ENCODE measurements around the gene EFHD1. TPM values are rescaled to one million over a fixed set of nuclear protein-coding genes. Genes with fewer than 3 reads are reported as not detected.

EFHD1 gene
- total RNA-seq, 1 donor from 2014 or later, result not detected

DNA sequence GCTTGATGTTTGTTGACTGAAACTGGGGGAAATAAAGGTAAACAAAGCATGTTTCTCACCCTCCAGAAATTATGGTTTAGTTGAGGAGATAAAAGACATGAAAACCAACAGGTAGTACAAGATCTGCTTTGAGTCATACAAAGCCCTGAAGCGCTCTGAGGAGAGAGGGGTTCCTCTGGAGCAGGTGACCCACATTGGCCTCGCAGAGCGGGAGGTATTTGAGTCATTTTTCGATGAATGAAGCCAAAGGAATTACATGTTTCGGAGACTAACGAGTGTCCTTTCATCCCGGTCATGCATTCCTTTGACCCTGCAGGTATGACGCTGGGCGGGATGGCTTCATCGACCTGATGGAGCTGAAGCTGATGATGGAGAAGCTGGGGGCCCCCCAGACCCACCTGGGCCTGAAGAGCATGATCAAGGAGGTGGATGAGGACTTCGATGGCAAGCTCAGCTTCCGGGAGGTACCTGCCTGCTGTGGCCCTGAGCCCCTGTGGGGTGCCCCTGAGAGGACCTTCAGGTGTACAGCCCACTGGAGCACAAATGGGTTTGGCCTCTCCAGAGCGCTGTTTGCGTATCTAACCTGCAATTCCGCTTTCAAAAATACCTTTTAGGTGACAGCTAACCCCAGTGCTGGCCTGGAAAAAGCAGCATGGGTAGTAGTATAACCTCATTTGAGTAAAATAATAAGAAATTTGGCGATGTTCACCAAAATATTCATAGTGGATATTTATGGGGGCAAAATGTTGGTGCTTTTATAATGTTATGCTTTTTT lies 29.3 kb downstream of the EFHD1 start:
- no peak for DNase-seq
- POLR2A ChIA-PET, result no interaction called here
- no peak for ATAC-seq (ENCODE audit: low read depth)
- Mint-ChIP-seq H3K4me1 (no peaks in the 10 kb centered on the region), H3K27ac (no peak overlapping the region), H3K27me3 (peaks cover 15% of the 10 kb centered on the region), H3K4me3 (no peak overlapping the region), H3K9me3 (no peaks in the 10 kb centered on the region), H3K36me3 (ENCODE audit: low read depth) (no peaks in the 10 kb centered on the region)
- intact Hi-C loops (cut with micrococcal nuclease), result no loop called here
- TF ChIP-seq, protein P1, sequence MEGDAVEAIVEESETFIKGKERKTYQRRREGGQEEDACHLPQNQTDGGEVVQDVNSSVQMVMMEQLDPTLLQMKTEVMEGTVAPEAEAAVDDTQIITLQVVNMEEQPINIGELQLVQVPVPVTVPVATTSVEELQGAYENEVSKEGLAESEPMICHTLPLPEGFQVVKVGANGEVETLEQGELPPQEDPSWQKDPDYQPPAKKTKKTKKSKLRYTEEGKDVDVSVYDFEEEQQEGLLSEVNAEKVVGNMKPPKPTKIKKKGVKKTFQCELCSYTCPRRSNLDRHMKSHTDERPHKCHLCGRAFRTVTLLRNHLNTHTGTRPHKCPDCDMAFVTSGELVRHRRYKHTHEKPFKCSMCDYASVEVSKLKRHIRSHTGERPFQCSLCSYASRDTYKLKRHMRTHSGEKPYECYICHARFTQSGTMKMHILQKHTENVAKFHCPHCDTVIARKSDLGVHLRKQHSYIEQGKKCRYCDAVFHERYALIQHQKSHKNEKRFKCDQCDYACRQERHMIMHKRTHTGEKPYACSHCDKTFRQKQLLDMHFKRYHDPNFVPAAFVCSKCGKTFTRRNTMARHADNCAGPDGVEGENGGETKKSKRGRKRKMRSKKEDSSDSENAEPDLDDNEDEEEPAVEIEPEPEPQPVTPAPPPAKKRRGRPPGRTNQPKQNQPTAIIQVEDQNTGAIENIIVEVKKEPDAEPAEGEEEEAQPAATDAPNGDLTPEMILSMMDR (IDR thresholded peaks at IDR 0.05), result no peak
- CTCF ChIA-PET, result no interaction called here

- TF ChIP-seq, protein P1 (IDR thresholded peaks at IDR 0.05), result no peak
- Mint-ChIP-seq H3K36me3 (ENCODE audit: low read depth) (no peaks in the 10 kb centered on the region), H3K27me3 (peaks cover 22% of the 10 kb centered on the region), H3K4me1 (no peaks in the 10 kb centered on the region), H3K9me3 (no peaks in the 10 kb centered on the region), H3K27ac (no peak overlapping the region), H3K4me3 (no peak overlapping the region)
- intact Hi-C loops (cut with micrococcal nuclease), result no loop called here
- ChIA-PET POLR2A (no interaction called here), CTCF (no interaction called here)
- DNase-seq (no peak), ATAC-seq (ENCODE audit: low read depth) (no peak)
Measured at GRCh38 chr2:232666051-232666805, 32.8 kb downstream of the EFHD1 start.

GRCh38 chr2:232667989-232668583 lies 34.7 kb downstream of the EFHD1 start:
- H3K27ac Mint-ChIP-seq, result no peak overlapping the region
- intact Hi-C loops (cut with micrococcal nuclease), result no loop called here
- H3K9me3 Mint-ChIP-seq, result no peaks in the 10 kb centered on the region
- peaks cover 17% of the 10 kb centered on the region for H3K27me3 Mint-ChIP-seq
- ATAC-seq (ENCODE audit: low read depth), result no peak
- no peaks in the 10 kb centered on the region for H3K4me1 Mint-ChIP-seq
- no peak overlapping the region for H3K4me3 Mint-ChIP-seq
- no peak for DNase-seq
- ChIA-PET CTCF (no interaction called here), POLR2A (no interaction called here)
- H3K36me3 Mint-ChIP-seq (ENCODE audit: low read depth), result no peaks in the 10 kb centered on the region
- TF ChIP-seq, protein P1 (IDR thresholded peaks at IDR 0.05), result no peak

DNA sequence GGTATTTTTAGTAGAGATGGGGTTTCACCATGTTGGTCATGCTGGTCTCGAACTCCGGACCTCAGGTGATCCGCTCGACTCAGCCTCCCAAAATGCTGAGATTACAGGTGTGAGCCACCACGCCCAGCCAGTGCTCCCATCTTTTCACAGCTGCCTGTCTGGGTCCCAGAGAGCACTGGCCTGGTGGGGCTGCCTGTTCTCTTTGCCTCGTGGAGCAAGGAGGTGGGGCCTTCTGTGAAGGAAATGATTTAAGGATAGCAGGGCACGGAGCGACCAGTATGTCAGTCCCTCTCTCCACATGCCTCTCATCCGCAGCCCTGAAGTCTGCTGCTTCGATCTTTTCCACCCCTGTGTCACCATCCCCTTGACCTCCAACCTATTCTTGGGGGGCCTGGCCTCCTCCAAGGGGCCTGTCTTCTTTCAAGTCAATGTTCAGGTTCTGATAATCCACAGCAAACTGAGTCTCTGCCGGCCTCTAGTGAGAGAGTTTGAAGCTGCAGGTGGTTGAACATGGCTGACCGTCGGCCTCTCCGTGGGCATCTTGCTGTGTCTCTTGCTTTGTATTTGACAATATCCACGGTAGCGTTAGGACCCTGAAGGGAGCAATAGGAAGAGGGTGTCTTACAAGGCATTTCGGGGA lies 35.5 kb downstream of the EFHD1 start:
- ChIA-PET POLR2A (no interaction called here), CTCF (no interaction called here)
- no peak for ATAC-seq (ENCODE audit: low read depth)
- Mint-ChIP-seq H3K9me3 (no peaks in the 10 kb centered on the region), H3K36me3 (ENCODE audit: low read depth) (no peaks in the 10 kb centered on the region), H3K4me3 (no peak overlapping the region), H3K27ac (no peak overlapping the region), H3K4me1 (no peaks in the 10 kb centered on the region), H3K27me3 (peaks cover 19% of the 10 kb centered on the region)
- intact Hi-C loops (cut with micrococcal nuclease), result no loop called here
- DNase-seq, result no peak
- TF ChIP-seq, protein P1 (IDR thresholded peaks at IDR 0.05), result no peak

DNA sequence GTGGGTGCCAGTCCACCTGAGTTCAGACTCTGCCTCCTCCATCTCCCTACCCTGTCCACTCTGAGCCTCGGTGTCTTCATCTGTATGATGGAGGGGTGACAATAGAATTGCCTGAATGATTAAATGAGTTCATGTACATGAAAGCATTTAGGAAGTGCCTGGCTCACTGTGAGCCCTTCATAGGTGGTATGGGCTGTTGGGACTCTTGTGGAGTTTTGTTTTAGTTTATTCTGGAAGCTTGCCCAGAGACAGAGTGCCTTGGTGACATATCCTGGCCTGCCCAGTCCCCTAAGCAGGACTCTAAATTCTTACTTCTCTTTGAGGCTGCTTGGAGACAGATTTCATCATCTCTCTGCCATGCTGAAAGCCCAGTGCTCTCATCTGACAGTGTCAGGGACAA lies 39.2 kb downstream of the EFHD1 start:
- H3K36me3 Mint-ChIP-seq (ENCODE audit: low read depth), result no peaks in the 10 kb centered on the region
- ChIA-PET POLR2A (no interaction called here), CTCF (no interaction called here)
- H3K9me3 Mint-ChIP-seq, result no peaks in the 10 kb centered on the region
- no peak overlapping the region for H3K27ac Mint-ChIP-seq
- no peak overlapping the region for H3K4me3 Mint-ChIP-seq
- DNase-seq, result no peak
- TF ChIP-seq, protein P1 (IDR thresholded peaks at IDR 0.05), result no peak
- H3K4me1 Mint-ChIP-seq, result no peaks in the 10 kb centered on the region
- peaks cover 24% of the 10 kb centered on the region for H3K27me3 Mint-ChIP-seq
- intact Hi-C loops (cut with micrococcal nuclease), result no loop called here
- ATAC-seq (ENCODE audit: low read depth), result no peak

Measured in activated B cell treated with CpG ODN at 0.5 μM for 24 hours (primary cell).